Bone marrow (tissue), 2 donors: Measurements from ENCODE around the gene KRT28.

Experiments
- DNase-seq, 2 donors: peaks; one replicate each; lab custom pipeline; 2025; lab: John Stamatoyannopoulos, UW

The KRT28 gene, protein sequence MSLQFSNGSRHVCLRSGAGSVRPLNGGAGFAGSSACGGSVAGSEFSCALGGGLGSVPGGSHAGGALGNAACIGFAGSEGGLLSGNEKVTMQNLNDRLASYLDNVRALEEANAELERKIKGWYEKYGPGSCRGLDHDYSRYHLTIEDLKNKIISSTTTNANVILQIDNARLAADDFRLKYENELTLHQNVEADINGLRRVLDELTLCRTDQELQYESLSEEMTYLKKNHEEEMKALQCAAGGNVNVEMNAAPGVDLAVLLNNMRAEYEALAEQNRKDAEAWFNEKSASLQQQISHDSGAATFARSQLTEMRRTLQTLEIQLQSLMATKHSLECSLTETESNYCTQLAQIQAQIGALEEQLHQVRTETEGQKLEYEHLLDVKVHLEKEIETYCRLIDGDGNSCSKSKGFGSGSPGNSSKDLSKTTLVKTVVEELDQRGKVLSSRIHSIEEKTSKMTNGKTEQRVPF

DNA sequence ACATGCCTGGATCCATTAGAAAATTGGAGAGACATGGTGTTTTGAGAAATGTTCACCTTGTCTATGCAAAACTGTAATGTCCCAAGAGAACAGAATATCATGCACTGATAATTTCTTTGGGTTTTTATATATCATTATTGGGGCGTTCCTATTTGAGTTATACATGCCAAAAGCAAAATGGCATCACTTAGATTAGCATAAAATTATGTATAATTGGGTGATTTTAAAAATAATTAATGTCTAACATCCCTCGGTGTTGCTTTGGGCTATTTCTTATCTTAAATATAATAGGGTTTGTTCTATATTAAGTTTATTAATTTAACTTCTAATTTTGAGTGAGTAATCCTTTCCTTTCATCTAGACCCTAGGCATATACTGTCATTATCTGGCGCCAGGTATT is at the start of gene KRT28:
KRT28 (minus strand) TSS at position 101 of the 400 bp plus-strand sequence; CDS start at position 35, 66 bp downstream.
- DNase-seq: no peak

DNA sequence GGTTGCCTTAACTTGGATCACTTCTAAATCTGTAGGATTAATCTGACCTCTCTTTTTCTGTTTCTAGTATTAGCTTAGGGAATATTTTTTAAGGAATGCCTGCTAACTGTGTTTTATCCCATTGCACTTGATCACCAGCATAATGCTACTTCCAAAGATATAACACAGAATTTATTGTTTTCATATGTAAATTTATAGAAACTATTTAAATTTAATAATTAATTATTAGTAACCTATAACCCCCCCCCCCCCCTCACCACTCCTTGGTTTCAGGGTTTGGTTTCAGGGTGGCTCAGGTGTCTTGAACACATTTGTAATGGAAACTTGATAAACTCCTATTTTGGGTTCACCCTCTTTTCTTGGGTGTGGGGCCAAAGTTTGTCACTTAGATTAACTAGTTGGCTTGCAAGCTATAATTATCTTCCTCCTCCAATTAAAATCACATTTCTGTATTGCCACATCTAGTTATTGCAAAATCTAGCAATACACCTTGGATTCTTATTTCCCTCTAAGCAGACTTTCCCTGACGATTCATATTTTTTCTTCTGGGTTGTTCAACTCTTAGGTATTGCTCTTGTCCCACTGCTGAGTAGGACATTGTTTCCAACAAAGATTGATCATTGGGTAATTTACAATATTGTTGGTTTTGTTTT is 49.0 kb upstream of the KRT28 start:
- DNase-seq: no peak

DNA sequence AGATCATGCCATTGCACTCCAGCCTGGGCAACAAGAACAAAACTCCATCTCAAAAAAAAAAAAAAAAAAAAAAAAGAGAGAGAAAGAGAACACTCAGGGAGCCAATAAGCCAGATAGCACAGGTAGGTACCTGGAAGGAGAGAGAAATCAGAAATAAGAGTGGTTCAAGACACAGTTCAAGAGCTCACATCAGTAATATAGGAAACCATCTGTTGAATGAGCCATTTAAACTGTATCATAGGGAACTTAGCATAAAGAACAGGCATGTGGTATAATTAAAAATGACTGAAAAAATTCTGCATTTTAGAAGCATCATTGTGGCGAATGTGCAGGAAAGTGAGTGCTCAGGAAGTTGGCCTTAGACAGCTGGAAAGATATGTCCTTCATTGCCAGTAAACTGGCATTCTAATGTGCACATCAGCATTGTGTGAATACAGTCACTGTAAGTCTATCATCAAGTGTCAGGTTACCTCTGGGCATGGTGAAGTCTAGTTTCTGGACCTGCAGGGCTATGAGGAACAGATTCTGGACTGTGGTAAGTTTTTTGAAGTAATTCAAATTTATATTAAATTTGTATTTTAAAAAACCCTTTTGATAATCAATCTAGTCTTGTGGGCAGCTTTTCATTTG is 46.9 kb upstream of the KRT28 start:
- DNase-seq: no peak

DNA sequence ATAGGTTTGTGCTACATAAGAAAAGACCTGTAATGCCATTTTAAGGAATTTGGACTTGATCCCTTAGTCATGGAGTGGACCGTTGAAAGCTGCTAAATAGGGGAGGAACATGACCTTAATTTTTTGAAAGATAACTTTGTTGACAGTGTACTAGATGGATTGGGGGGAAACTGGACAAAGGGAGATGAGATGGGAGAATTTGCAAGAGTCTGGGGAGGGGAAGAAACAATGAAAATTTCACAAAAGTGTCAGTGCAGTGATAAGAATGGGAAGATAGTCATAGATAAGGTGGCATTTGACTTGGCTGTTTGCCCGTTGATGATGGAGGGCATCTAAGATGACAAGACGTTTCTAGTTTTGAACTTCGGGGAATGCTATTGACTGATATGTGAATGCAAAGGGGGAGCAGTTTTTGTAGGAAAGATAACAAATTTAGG is 44.9 kb upstream of the KRT28 start:
- DNase-seq: no peak

DNA sequence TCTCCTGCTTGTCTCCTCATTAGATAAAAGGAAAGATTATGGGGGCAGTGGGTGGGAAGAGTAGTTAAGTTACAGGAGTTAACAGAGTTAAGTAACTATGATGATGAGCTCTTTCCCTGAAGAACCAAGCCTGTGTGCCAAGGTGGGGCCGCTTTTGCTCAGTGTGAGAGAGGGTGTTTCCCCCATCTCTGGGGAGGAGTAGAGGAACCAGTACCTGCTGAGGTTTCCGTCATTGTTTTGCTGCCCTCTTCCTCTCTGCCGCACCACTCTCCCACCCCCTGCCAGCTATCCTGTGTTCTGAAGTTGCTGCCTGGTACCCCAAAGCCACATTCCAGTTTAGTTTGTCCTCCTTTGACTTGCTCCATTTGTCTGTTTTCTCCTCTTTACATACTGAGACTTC is 43.5 kb upstream of the KRT28 start:
- no peak for DNase-seq

DNA sequence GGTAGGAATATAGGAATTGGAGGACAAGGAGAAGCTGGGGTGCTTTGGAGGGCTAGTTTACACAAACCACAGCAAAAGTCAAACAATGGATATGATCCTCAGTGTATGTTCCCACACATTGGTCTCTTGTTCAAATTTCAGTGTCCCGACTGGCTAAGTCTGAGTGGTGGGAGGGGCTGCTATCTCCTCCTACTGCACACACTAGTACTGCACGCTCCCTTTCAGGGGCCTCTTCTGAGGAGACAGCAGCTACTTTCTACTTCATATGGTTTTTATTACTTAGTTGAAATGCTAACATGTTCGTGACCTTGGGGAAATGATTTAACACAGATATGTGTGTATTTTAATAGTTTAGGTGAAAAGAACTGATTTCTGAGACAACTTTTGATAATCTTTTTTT is 41.5 kb upstream of the KRT28 start:
- DNase-seq: no peak

DNA sequence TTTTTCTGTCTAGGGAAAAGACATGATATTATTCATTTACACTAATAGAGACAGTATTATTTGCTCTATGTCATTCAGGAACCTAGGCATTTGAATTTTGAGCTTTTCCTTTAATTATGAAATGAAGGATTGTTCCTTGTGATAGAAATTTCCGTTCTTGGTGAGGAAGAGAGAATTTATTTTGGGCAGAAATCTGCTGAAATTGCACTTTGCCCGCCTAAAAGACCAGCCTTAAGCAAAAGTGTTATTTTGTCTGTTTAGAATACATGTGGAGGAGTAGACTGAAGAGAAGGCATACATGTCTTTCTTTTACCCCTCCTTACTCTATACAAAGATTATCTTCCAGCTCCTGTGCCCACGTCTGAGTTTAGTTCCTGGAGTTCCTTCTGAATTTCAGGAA is 39.4 kb upstream of the KRT28 start:
- DNase-seq: no peak

DNA sequence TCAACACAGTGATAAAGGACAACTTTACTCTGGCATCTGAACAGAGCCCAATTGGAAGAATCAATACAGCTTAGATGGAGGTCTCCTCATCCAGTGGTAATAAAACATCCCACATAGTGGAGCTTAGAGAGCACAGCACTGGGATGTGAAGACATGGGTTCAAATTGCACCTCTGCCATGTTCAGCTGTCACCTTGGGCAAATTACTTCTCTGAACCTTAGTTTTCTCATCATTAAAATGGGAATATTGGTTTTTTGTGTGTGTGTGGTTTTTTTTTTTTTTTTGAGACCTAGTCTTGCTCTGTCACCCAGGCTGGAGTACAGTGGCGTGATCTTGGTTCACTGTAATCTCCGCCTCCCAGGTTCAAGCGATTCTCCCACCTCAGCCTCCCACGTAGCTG is 36.3 kb upstream of the KRT28 start:
- DNase-seq: no peak

DNA sequence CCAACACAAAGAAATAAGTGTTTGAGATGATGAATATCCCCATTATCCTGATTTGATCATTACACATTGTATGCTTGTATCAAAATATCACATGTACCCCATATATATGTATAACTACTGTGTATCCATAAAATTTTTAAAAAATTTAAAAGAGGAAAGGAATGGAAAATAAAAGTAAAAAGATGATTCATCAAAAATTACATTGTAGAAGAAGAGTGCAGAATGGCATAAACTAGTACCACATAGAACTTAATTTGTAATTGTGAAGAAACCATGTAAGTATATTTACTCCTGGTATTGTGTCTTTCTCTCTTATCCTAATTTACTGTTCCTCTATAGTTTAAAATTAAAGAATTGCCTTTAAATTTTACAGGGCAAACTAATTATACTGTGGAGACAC is 34.1 kb upstream of the KRT28 start:
- no peak for DNase-seq

DNA sequence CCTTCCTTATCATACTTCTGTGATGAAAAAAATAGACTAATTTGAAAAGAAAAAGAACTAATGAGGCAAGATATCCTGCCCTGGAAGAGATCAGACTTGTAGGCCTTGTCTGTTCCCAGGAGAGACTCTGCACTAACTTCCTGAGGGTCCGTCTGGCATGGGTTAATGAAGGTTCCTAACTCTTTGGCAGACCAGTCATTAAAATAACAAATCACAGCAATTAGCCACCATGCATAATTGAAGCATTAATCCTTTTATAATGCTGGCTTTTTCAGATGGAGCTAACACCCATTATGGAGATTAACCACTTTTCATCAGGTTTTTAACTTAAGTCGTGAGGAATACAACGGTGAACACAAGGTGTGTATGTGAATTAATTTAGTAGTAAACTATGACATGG is 33.1 kb upstream of the KRT28 start:
- DNase-seq: no peak

DNA sequence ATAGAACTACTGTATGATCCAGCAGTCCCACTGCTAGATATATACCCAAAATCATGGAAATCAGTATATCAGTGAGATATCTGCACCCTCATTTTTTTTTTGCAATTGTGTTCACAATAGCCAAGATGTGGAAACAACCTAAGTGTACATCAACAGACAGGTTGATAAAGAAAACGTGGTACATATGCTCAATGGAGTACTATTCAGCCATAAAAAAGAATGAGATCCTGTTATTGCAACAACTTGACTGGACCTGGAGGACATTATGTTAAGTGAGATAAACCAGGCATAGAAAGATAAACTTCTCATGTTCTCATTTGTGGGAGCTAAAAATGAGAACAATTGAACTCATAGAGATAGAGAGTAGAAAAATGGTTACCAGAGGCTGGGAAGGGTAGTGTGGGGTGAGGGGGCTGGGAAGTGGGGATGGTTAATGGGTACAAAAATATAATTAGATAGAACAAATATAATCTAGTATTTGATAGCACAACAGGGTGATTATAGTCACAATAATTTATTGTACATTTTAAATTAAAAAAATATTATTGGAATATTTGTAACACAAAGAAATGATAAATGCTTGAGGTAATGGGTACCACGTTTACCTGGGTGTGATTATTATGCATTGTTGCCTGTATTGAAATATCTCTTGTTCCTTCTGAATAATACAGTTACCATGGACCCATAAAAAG is 30.5 kb upstream of the KRT28 start:
- DNase-seq: no peak

DNA sequence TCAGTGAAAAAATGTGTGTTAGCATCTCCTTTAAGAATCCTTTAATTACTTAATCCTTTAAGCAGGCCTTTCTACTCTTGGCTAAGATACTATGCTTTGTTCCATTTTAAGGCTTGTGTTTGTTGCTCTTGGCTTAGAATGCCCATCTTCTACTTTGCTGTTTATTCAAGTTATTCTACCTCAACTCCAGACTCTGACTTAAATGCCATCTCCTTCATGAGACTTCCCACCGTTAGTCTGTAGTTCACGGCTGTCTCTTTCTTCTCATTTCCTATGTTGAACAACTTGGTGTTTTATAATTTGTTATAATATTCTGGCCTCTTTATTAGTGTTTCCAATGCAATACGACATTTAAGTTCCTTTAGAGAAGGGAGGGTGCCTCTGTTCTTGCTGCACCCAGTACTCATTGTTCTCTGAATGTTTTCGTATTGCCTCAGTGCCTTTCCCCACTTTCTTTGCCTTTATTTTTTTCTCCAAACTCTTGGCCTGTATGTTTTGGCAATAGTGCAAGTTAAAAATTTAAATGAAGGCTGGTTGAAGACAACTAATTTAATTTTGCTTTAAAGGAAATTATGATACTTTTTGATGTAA is 28.8 kb upstream of the KRT28 start:
- DNase-seq: no peak

DNA sequence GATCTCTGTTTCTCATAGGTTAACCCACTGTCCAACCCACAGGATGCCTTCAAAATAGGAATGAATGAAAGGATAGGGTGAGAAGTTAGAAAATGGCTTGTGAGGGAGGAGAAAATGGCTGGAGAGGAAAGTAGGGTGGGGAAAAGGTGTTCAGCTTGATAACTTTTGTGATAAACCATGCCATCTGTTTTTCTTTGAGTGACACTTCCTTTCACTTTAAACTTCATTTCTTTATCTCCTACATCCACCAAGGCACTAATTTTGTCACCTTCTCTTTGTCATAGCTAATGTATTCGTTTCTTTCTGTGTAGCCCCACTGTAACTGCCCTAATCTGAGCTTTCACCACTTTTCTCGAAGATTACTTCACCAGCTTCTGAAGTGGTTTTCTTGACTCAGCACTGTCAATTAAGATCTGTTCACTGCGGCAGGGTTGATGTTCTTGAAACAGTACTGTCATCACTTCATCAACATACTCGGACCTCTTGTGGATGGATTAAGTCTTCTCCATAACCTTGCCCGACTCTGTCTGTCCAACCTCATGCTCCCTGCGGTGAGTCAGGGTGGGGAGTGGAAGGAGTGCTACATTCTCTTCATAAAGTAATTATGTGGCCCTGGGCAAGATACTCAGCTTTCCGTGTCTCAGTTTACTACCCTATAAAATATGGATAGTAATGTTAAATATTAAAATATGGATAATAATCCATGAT is 28.1 kb upstream of the KRT28 start:
- DNase-seq: no peak

DNA sequence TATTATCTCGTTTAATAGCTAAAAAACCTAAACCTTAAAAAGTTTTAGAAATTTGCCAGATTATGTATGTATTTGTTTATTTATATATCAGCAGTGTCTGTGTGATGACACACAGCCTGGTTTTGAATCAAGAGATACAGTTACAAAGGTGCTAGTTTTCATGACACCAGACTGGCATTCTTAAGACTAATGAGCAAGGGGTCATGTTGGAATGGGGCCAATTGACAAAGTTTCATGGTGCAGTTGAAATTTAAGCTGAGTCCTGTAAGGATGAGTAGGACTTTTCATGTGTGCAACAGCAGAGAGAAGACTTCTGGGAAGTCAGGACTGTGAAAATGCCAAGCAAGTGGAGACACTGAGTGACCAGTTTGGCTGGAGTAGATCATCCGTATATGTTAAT is 25.8 kb upstream of the KRT28 start:
- DNase-seq: no peak

DNA sequence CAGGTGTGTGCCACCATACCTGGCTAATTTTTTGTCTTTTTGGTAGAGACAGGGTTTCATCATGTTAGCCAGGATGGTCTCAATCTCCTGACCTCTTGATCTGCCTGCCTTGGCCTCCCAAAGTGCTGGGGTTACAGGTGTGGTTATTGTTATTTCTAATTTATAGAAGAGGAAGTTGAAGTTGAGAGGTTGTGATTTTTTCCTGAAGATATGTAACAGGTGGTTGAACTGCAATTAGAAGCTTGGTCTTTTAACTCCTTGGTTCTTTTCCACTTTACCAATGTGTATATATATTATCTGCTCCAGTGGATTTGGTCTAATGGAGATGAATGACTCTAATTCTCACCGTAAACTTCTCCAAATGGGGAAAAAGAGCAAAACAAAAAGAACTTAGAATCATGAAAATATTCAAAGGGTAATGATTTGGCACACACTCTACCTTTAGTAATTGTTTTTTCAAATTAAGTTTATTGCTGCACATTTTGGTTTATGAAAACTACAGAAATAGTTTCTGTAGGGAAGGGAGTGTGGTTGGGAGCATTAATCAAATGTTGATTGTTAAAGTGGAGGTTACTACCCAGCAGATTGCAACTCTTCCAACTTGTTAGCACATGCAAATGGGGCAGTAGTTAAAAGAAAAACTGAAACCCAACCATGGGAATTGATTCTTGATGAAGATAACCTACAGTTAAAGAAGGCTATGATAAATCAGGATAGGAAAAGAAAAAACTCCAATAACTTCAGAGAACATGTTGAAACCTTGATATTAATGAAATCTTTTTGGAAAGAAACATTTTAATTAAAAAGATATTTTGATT is 24.5 kb upstream of the KRT28 start:
- DNase-seq: no peak

DNA sequence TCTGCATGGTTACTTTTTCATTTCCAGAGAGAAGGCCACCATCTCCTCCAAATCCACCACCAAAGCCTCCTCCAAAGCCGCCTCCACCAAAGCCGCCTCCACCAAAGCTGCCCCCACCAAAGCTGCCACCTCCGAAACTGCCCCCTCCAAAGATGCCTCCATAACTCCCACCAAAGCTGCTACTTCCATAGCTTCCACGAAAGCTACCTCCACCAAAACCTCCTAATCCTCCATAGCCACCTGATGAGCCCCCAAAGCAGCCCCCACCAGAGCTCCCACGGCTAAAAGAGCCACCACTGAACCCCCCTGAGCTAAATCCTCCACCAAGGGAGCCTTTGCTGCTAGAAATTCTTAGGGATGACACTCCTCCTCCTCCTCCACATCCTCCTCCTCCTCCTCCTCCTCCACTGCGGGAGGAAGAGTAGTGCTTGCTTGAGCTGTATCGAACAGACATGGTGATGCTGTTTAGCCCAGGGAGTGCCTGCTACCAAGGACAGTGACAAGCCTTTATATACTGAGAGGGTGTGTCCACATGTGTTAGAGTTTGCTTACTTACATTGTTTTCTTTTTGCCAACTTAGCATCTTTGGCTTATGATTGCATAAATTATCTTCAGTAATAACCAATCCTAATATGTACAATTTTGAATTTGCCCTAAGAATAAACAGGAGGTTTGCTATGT is 22.5 kb upstream of the KRT28 start, which contains the start of gene KRT10:
KRT10 (minus strand) TSS at position 483 of the 681 bp plus-strand sequence; CDS start at position 454, 29 bp downstream.
- no peak for DNase-seq

DNA sequence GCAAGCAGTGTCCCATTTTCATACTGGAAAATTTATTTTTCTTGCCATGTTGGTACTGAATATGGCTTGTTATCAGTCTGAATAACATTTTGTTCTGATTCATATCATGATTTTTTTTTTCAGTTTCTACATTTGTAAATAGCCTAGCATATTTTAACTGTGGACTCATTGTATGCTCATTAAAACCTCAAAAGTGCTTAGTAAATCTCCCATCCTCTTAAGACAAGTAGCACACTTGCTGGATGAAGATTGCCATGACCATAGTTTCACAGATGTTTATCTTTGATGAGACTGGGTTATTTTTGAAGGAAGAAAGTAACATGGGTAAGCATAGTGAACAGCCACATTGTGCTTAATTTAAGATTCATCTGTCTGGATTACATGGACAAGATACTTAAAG is 21.8 kb upstream of the KRT28 start:
- no peak for DNase-seq

DNA sequence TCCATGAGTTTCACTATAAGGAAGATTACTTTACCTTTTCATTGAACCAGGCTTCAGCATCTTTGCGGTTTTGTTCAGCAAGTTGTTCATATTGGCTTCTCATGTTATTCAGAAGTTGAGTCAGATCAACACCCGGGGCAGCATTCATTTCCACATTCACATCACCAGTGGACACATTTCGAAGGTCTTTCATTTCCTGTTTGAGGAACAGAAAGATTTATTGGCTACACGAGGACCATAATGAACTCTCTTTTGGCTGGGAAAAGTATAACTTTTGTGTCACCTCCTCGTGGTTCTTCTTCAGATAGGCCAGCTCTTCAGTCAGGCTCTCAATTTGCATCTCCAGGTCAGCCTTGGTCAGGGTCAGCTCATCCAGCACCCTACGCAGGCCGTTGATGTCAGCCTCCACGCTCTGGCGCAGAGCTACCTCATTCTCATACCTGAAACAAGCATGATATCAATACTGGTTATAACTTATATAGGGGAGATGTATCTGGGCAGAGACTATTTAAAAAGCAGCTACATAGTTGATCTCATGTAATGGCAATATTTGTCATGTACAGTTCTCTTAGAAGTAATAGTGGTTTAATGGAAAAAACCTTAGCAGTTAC is 20.6 kb upstream of the KRT28 start:
- no peak for DNase-seq

DNA sequence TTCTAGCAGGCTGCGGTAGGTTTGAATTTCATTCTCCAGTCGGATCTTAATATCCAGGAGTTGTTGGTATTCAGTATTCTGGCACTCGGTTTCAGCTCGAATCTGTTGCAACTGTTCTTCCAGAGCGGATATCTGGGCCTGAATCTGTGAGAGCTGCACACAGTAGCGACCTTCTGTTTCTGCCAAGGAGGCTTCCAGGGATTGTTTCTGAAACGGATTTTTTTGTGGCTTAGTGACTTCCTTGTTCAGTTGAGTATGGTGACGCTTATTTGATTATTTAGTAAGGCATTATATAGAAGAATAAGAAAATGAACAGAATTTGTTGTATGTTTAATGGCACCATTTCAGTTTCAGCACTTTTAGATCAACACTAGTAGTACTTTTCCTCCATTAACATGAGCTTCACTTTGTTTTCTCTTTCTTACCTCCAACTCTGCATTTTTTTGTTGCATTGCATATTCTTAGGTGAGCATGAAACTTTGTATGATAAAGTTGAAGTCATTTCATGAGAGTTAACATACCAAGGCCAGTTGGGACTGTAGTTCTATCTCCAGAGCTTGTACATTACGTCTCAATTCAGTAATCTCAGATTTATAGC is 19.9 kb upstream of the KRT28 start:
- no peak for DNase-seq
